GM12891 (cell line): Measurements from ENCODE around the gene NBEA.

Source experiments
- DNase-seq: peaks from one replicate; pipeline ENCODE4 v3.0.0; 2011; ENCODE audit warnings: low spot score; ENCODE audit not compliant: insufficient read length
- FAIRE-seq: peaks from 2 replicates; lab custom pipeline; 2011; peaks lifted over from hg19 to GRCh38; lab: Jason Lieb, UNC
- PAX5 ChIP-seq: IDR thresholded peaks from 2 replicates; pipeline ENCODE4 v1.6.1; 2011; ENCODE audit warnings: low read length, moderate library complexity, mild to moderate bottlenecking; ENCODE audit not compliant: insufficient read depth, severe bottlenecking
- POLR2A ChIP-seq: IDR thresholded peaks from 2 replicates; pipeline ENCODE4 v1.6.1; 2011; ENCODE audit warnings: low read depth, low read length, control low read depth
- POLR2AphosphoS5 ChIP-seq: IDR thresholded peaks from 2 replicates; pipeline ENCODE4 v1.6.1; 2011; ENCODE audit warnings: low read depth, low read length, control low read depth
- POU2F2 ChIP-seq: IDR thresholded peaks from 2 replicates; pipeline ENCODE4 v1.6.1; 2011; ENCODE audit warnings: low read depth, mild to moderate bottlenecking, control low read depth, low read length, moderate library complexity
- SPI1 ChIP-seq: IDR thresholded peaks from 2 replicates; pipeline ENCODE4 v1.6.1; 2011; ENCODE audit warnings: low read depth, low read length, control low read depth
- TAF1 ChIP-seq: IDR thresholded peaks from 2 replicates; pipeline ENCODE4 v1.6.1; 2011; ENCODE audit warnings: low read depth, low read length, control low read depth

Gene NBEA

DNA sequence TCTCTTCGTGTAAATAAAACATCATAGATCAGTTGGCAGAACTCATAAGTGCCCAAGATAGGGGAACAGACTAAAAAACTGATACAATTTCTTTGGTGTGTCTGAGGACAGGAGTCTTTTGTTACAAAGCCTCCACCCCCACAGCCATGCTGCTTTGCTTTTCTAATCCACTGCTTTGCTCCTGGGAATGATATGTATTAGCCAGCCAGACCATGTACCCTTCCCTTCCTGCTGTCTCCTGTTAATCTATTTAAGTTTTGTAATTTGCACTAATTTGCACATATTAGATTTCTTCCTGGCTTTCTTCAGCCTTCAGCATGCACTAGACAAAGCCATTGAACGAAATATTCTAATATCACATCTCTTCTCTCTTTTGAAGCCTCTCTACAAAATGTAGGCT is 403.9 kb downstream of the NBEA start:
- FAIRE-seq, result no peak
- no peak for DNase-seq
- TF ChIP-seq POU2F2 (no peak), TAF1 (no peak), SPI1 (no peak), POLR2AphosphoS5 (no peak), POLR2A (no peak), PAX5 (no peak)

DNA sequence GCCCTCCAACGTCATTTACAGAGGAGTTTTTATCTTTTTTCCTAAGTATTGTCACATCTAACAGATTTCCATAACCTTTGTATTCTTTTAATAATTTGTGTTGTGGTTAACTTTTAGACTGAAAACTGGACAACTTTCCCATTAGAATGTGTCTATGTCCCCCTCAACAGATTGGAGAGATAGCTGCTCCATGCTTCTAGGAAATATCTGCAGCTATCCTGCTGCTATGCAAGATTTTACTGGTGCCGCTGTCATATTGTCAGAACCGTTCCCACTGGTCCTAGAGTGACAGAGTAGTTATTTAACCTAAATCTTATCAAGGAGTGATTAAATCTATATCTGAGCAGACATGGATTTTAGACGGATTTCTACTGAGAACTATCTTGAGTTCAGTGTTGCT is 404.4 kb downstream of the NBEA start:
- FAIRE-seq (no peak), DNase-seq (no peak)
- no peak for TF ChIP-seq POU2F2
- no peak for TF ChIP-seq POLR2AphosphoS5
- no peak for TF ChIP-seq SPI1
- no peak for TF ChIP-seq TAF1
- no peak for TF ChIP-seq PAX5
- no peak for TF ChIP-seq POLR2A

DNA sequence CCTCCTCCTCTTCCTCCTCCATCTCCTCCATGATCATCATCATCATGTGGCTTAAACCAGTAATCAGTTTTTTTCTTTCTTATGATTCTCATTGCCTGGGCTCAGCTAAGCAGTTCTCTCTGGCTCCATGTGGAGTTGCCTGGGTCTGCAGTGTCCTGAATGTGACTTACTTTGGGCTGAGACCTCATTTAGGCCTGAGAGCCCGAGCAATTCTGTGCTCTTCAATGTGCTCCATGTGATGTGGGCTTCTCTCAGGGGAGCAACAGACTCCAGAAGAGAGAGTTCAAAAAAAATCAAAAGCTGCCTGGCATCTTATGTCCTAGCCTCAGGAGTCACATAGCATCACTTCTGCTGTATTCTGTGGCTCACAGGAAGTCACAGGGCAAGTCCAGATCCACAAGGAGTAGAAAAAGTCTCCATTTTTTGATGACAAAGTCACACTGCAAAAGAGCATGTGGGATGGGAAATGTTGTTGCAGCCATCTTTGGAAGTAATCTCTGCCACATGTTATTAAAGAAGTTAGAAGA is 405.7 kb downstream of the NBEA start:
- TF ChIP-seq POLR2AphosphoS5 (no peak), SPI1 (no peak), PAX5 (no peak), POLR2A (no peak), TAF1 (no peak), POU2F2 (no peak)
- FAIRE-seq (no peak), DNase-seq (no peak)

DNA sequence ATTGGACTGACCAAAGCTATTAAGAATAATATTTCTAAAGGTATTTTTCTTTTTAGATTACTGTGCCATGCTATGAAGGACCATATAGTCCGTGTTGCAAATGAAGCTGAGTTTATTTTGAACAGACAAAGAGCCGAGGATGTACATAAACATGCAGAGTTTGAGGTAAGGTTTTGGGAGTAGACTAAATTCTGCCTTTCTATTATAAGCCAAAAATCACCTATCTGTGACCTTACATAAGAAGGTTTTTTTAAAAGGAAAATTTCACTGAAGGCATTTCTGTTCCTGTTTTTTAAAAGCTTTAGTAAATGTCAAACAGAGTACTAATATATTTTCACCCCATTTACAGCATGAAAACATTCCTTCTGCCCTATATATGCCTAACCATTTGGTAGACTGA is 407.0 kb downstream of the NBEA start:
- TF ChIP-seq PAX5 (no peak), POLR2AphosphoS5 (no peak), TAF1 (no peak), POU2F2 (no peak), POLR2A (no peak), SPI1 (no peak)
- FAIRE-seq (no peak), DNase-seq (no peak)

DNA sequence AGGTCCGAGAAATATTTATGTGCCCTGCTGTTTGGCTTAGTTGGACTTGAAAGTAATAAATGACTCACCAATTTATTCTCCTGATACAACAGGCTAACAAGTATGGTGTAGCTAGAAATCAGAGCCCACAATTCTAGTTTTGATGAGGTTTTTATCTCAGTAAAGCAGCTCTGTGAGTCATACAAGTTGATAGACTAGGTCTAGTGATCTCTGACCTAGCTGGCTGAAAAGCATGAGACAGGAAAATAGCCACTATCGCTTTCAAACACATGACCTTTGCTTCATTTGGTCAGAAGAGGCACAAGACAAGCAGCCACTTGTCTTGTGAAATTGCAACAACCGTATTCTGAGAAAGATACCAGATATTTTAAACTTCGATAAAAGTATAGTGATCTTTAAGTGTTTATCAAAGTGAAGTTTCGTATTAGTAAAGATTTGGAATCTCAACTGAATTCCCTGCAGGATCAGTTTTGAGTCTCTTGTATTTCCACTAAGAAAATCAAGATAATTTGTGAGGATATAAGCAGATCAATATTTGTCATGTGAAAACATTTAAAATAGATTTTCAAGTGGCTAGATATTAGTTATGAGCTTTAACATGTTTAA is 407.7 kb downstream of the NBEA start:
- DNase-seq (no peak), FAIRE-seq (peak; percentile 74)
- TF ChIP-seq POLR2A (no peak), POLR2AphosphoS5 (no peak), SPI1 (no peak), PAX5 (no peak), POU2F2 (no peak), TAF1 (no peak)

DNA sequence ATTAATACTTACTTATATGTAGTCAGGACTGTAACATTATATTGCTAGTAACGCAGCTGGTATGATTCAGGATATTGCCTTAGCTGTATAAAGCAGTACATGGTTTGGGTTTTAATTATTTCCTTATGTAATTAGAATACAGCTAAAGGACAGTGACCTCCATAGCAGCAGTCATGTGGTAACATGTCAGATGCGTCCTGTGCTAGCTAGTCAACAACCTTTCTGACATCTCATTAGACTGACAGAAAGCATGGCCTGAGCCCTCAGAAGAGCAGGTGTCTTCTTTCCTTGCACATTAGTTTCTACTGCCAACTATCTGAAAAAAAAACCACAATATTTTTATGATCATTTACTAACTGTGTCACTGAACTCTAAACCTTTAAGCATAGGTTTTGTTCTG is 412.2 kb downstream of the NBEA start:
- no peak for TF ChIP-seq POLR2AphosphoS5
- TF ChIP-seq POLR2A, result no peak
- TF ChIP-seq TAF1, result no peak
- no peak for TF ChIP-seq SPI1
- no peak for TF ChIP-seq PAX5
- no peak for TF ChIP-seq POU2F2
- FAIRE-seq, result no peak
- DNase-seq, result no peak

DNA sequence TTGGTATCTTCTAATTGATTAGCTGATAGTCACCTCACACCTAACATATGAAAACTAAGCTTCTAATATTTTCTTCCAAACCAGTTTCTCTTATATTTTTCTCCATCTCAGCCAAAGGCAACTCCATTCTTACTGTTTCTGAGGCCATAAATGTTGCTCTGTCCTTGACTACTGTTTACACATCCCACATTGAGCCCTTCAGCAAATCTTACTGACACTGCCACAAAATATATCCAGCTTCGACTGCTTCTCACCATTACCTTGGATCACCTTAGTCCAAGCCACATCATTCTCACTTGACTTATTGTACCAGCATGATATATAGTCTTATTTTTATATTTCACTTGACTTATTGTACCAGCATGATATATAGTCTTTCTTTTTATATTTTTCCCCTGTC is 412.8 kb downstream of the NBEA start:
- DNase-seq (no peak), FAIRE-seq (no peak)
- TF ChIP-seq PAX5, result no peak
- no peak for TF ChIP-seq POLR2A
- no peak for TF ChIP-seq POLR2AphosphoS5
- TF ChIP-seq TAF1, result no peak
- no peak for TF ChIP-seq POU2F2
- TF ChIP-seq SPI1, result no peak

DNA sequence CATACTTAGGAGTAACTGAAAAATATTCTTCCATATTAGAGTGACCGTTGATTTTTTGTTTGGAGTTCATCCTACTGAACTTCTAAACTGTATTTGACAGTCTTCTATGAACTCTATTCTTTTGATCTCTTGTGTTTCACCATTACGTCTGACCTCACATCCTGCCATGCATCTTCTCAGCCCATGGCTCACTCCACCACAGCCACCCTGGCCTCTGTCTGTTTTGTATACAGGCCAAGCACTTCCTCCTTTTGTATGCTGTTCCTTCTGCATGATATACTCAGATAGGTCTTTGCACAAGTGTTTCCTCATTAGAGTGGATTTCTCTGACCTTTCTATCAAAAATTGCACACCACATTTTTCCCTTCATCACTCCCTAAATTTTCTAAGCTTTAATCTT is 414.5 kb downstream of the NBEA start:
- TF ChIP-seq SPI1, result peak; percentile 56
- no peak for TF ChIP-seq POLR2A
- FAIRE-seq (no peak), DNase-seq (no peak)

DNA sequence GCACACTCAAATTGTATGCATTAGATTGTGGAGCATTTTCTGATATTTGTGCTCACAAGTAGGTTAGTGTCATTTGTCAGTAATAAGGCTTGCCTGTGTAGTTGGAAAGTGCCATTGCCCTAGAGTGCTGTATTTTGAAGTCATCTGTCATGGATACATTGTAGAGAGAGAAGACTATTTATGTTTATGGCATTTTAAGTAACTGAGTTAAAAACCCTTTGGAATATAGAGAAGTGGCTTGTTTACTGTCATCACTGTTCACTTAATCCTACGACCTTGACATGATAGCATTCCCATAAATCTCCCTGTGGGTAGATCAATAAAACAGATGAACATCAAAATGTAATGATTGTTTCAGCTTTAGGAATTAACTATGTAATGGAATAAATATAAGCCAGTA is 423.8 kb downstream of the NBEA start:
- DNase-seq, result no peak
- TF ChIP-seq SPI1 (no peak), TAF1 (no peak), POU2F2 (no peak), PAX5 (no peak), POLR2AphosphoS5 (no peak), POLR2A (no peak)
- FAIRE-seq, result no peak

DNA sequence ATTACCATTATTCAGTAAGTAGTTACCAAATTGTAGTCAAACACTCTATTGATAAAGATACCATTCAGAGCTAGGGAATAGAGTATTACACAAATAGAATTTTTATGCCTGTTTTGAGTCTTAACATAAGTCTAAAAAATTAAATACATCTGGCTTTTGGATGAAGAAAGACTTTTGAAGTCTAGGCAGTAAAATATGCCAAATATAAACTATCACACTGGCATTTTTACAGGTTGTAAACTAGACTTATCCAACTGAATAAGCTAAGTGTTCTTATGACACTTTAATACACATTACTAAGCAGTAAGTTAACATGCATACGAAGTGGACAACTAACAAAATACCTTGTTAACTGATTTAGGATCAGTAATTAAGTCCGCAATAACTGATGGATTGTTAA is 425.5 kb downstream of the NBEA start:
- DNase-seq, result no peak
- TF ChIP-seq POLR2A (no peak), SPI1 (no peak)
- no peak for FAIRE-seq
